ENCODE results near the gene LMO7.
"Not testable (repeated sequence)": the region's sequence is repeated elsewhere in the genome, so short reads cannot be mapped to it uniquely, and the experiment has no call there.

DNA sequence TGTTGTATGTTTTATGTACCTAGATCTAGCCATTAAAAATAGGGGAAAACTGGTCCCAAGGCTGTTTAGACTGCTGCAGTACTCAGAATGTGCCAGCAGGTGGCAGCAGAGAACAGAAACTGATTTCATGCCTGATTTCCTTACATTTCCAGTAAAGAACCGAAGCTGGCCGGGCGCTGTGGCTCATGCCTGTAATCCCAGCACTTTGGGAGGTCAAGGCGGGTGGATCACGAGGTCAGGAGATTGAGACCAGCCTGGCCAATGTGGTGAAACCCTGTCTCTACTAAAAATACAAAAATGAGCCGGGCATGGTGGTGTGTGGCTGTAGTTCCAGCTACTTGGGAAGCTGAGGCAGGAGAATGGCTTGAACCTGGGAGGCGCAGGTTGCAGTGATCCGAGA is 59.8 kb downstream of the LMO7 start:
- TF ChIP-seq, protein P1, sequence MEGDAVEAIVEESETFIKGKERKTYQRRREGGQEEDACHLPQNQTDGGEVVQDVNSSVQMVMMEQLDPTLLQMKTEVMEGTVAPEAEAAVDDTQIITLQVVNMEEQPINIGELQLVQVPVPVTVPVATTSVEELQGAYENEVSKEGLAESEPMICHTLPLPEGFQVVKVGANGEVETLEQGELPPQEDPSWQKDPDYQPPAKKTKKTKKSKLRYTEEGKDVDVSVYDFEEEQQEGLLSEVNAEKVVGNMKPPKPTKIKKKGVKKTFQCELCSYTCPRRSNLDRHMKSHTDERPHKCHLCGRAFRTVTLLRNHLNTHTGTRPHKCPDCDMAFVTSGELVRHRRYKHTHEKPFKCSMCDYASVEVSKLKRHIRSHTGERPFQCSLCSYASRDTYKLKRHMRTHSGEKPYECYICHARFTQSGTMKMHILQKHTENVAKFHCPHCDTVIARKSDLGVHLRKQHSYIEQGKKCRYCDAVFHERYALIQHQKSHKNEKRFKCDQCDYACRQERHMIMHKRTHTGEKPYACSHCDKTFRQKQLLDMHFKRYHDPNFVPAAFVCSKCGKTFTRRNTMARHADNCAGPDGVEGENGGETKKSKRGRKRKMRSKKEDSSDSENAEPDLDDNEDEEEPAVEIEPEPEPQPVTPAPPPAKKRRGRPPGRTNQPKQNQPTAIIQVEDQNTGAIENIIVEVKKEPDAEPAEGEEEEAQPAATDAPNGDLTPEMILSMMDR (IDR thresholded peaks at IDR 0.05): peak; percentile 95
- TF ChIP-seq EZH2 (IDR thresholded peaks at IDR 0.05): not testable (repeated sequence)
